Dermis microvascular lymphatic vessel endothelial cell (primary cell): ENCODE results near the gene ZNF451. TPM values are rescaled to one million over a fixed set of nuclear protein-coding genes. Genes with fewer than 3 reads are reported as not detected.
"Not testable (repeated sequence)": the region's sequence is repeated elsewhere in the genome, so short reads cannot be mapped to it uniquely, and the experiment has no call there.

Experiments
- DNase-seq, 2 donors: peaks; one replicate each; pipeline versions ENCODE4 v3.0.0 to v3.0.0-alpha.2; 2010; ENCODE audit warnings: low read depth in 2 of 2
- total RNA-seq: library from RNA; depleted of rRNA; stranded (reverse); fragments of >200 nt; gene quantifications from 2 replicates; pipeline ENCODE4 v1.2.1, GENCODE V29; 2014

The ZNF451 gene
- total RNA-seq, 1 donor from 2014 or later: 39.3 TPM

GRCh38 chr6:57091375-57091774, 1.4 kb downstream of the ZNF451 start:
- not testable (repeated sequence) for DNase-seq

- DNase-seq: no peak
Measured at GRCh38 chr6:57094689-57095088, 4.7 kb downstream of the ZNF451 start.

DNA sequence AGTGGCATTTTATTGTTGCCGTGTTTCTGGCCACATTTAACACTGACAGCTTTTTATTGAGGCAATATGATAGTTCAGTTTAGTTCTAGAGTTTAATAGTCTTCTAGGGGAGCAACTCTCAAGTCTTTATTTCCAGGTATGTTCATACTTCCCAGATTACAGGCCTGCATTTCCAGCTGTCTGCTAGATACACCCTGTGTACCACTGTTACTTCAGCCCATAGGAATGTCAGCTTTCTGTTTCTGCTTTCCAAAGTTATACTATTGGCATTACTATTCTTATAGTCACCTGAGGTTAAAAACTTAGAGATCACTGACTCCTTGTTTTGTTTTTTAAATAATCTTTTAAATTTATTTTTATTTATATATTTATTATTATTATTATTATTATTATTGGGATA, 7.6 kb downstream of the ZNF451 start:
- no peak for DNase-seq

DNA sequence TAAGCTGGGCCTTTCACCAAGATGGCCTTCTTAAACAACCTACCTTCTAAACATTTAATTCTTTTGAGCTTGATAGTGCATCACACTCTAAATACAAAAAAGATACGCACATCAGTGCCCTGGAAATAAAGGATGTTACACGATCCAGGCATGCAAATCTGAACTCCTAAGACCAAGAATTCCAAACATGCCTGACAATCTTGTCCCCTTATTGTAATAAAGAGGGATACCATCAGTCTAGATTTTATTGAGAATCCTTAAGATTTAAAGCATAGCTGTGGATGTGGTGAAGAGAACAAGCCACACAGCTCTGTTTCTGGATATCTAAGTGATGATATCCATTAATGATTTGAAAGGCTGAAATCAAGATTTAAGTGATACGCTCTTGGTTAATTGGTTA, 13.0 kb downstream of the ZNF451 start:
- DNase-seq: no peak

DNA sequence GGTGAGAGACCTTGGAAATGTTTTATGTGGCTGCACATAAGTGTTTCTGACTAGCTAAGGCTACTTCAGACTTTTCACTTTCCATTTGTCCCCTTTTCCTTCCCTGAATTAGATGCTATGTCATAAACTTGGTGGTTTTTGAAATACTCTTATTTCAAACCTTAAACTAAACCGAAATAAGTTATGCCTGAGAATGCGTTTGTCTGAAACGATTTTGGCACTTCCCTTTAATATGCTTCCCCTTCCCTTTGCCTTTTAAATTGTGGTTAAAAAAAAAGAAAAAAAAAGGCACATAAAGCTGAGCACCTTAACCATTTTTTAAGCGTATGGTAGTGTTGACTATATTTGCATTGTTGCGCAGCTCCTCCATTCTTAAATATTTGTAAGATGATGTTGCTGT, 14.3 kb downstream of the ZNF451 start:
- no peak for DNase-seq

DNA sequence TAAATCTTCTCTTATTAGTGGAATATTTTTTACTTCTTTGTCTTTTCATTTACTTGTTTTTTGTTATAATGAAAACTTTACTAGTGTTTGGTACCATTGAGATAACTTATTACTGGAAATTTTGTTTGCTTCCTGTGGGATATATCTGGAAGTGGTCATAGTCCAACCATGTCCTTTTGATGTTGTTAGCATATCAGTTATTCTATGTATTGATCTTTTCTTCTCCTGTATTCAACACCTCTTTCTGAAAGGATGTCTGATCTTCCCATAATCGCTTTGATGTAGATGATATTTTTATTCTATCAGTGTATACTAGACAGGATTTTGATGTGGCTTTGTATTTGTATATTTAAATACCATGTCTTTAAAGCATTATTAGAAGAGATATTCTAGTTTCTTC, 17.0 kb downstream of the ZNF451 start:
- DNase-seq: no peak

DNA sequence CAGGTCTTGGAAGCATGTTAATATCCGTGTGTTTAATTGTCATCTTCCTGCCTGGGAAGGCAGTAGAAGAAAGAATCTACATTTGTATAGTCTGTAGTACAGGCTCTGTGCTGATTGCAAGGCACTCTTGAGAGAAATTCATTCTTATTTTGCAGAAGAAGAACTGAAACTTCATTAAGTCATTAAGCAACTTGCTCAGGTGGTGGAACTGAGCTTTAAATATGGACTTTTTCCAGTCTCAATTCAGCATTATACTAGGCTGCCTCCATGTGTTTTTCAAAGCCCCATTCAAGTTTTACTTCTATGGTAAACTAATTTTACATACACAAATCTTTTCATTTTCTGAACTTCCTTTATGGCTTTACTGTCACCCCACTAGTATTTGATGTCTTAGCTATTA, 18.7 kb downstream of the ZNF451 start:
- no peak for DNase-seq

GRCh38 chr6:57109880-57110279, 19.9 kb downstream of the ZNF451 start:
- no peak for DNase-seq

- no peak for DNase-seq
Measured at GRCh38 chr6:57113105-57113504, 23.1 kb downstream of the ZNF451 start.

- DNase-seq: no peak
Measured at GRCh38 chr6:57116776-57117175, 26.8 kb downstream of the ZNF451 start.

DNA sequence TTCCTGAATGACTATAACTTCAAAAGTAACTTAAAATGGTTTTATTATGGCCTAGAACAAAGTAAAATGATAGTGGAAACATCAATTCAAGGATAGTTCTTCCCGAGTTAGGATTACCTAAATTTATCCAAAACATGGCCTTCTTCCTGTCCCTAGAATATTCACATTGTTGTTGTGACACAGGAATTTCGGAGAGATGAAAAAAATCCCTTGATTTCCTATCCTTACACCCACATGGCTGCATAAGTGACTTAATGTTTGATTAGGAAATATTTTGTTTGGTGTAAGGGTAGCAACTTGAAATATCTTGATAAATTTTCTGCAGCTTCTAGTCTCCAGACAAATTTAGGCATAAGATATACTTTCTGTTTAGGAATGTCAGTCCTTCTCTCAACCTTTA, 27.8 kb downstream of the ZNF451 start:
- no peak for DNase-seq

DNA sequence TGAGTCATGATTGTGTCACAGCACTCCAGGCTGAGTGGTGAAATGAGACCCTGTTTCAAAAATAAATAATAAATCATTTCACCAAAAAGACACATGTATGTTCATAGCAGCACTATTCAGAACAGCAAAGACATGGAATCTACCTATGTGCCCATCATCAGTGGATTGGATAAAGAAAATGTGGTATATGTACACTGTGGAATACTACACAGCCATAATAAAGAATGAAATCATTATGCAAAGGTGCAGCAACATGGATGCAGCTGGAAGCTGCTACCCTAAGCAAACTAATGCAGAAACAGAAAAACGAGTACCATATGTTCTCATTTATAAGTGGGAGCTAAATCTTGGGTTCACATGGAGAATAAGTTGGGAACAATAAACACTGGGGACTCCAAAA, 33.1 kb downstream of the ZNF451 start:
- DNase-seq: no peak

DNA sequence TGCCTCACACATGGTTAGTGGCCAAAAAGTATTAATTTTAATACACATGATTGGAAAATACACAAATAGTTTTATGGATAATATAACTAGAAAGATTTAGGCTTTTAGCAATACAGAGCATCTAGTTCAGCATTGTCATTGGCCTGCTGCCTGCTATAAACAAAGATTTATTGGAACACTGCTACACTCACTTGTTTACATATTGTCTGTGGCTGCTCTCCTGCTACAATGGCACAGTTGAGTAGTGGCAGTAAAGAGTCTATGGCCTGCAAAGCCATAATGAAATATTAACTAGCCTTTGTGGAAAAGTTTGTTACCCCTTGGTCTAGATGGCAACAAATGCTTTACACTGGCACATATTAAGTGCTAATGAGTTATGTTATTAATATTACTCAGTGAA, 37.8 kb downstream of the ZNF451 start:
- DNase-seq: no peak

- no peak for DNase-seq
Measured at GRCh38 chr6:57130661-57131177, 40.7 kb downstream of the ZNF451 start.

DNA sequence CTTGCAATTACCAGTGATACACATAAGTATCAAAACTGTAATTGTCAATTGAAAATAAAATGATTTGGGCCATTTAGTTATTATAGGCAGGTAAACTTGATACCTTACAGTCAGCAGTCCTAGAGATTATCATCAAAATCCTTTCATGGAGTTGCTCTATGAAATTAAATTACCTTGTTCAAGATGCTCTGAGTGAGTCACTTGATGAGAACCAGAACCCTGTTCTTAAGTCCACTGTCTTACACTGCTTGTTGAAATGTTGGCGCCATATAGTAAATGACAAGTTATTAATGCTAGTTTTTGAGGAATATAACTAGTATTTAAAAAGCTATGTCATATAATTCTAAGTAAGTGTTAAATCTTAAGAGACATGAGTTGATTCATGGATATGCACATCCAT, 45.0 kb downstream of the ZNF451 start:
- DNase-seq: no peak

DNA sequence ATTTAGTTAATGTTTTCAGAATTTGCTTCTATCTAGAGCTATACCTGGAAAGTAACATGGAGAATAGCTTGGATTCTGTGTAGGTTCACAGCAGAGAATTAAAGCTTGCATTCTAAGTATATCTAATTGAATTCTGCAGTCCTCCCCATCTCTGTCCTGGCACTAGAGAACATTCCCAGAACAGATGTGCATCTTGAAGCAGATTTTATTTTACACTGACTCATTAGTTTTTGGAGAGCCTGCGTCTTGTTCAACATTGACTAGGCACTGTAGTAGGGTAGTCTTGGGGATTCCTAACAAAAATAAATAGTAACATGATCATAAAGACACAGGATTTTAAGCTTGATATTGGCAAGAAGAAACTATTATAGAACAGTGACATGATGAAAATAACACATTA, 45.9 kb downstream of the ZNF451 start:
- no peak for DNase-seq

DNA sequence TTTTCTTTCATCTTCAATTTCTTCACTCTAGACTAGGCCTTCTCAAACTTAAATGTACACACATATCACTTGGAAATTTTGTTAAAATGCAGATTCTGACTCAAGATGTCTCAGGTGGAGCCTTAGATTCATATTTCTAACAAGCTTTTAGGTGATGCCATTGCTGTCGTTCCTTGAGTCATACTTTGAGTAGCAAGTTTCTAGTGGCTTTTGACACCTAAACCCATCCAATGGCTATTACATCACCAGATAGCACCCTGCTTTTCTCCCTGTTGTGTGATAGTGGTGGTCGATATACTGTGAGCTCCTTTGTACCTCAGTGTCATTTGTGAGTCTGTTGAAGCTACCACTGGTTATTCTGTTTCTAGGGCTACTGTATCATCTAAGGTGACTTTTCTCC, 47.4 kb downstream of the ZNF451 start:
- no peak for DNase-seq

- DNase-seq: no peak
Measured at GRCh38 chr6:57138026-57138425, 48.0 kb downstream of the ZNF451 start.

GRCh38 chr6:57141451-57142177, 51.6 kb downstream of the ZNF451 start:
- DNase-seq: no peak

GRCh38 chr6:57142178-57142525, 52.2 kb downstream of the ZNF451 start:
- DNase-seq: no peak

DNA sequence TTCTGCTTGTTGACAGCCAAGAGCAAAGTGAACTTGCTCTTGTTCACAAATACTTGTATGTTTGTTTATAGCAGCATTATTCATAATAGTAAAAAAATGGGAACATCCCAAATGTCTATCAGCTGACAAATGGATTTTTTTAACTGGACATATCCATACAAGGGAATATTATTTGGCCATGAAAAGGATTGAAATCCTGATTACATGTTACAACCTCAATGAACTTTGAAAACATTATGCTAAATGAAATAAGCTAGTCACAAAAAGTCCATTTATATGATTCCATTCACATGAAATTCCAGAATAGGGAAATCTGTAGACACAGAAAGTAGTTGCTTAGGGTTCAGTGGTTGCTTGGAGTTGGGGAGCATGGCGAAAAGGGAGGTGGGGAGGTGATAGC, 53.7 kb downstream of the ZNF451 start:
- DNase-seq: no peak

DNA sequence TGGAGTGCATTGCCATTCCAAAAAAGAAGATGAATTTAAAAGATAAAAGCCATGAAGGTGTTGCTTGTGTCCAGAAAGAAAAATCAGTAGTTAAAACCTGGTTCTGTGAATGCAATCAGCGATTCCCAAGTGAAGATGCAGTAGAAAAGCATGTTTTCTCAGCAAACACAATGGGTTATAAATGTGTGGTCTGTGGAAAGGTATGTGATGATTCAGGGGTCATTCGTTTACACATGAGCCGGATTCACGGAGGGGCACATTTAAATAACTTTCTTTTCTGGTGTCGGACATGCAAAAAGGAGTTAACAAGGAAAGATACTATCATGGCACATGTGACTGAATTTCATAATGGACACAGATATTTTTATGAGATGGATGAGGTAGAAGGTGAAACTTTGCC, 57.4 kb downstream of the ZNF451 start:
- DNase-seq: no peak

- no peak for DNase-seq
Measured at GRCh38 chr6:57147955-57148858, 58.2 kb downstream of the ZNF451 start.
